ENCODE results near the gene RABGAP1L.

- TF ChIP-seq EZH2 (IDR thresholded peaks at IDR 0.05; ENCODE audit: low read depth), result no peak
- TF ChIP-seq CTCF (conservative IDR thresholded peaks at IDR 0.05), result no peak
These were observed 817.3 kb downstream of the RABGAP1L start for GRCh38 chr1:174976436-174977108.
